GM12891 (cell line): ENCODE data around the gene CDK10.
"Not testable (repeated sequence)": the region's sequence is repeated elsewhere in the genome, so short reads cannot be mapped to it uniquely, and the experiment has no call there.

ENCODE experiments used
- DNase-seq: peaks from one replicate; pipeline ENCODE4 v3.0.0; 2011; ENCODE audit warnings: low spot score; ENCODE audit not compliant: insufficient read length
- FAIRE-seq: peaks from 2 replicates; lab custom pipeline; 2011; peaks lifted over from hg19 to GRCh38; lab: Jason Lieb, UNC
- PAX5 ChIP-seq: IDR thresholded peaks from 2 replicates; pipeline ENCODE4 v1.6.1; 2011; ENCODE audit warnings: low read length, moderate library complexity, mild to moderate bottlenecking; ENCODE audit not compliant: insufficient read depth, severe bottlenecking
- POLR2A ChIP-seq: IDR thresholded peaks from 2 replicates; pipeline ENCODE4 v1.6.1; 2011; ENCODE audit warnings: low read depth, low read length, control low read depth
- POLR2AphosphoS5 ChIP-seq: IDR thresholded peaks from 2 replicates; pipeline ENCODE4 v1.6.1; 2011; ENCODE audit warnings: low read depth, low read length, control low read depth
- POU2F2 ChIP-seq: IDR thresholded peaks from 2 replicates; pipeline ENCODE4 v1.6.1; 2011; ENCODE audit warnings: low read depth, mild to moderate bottlenecking, control low read depth, low read length, moderate library complexity
- SPI1 ChIP-seq: IDR thresholded peaks from 2 replicates; pipeline ENCODE4 v1.6.1; 2011; ENCODE audit warnings: low read depth, low read length, control low read depth
- TAF1 ChIP-seq: IDR thresholded peaks from 2 replicates; pipeline ENCODE4 v1.6.1; 2011; ENCODE audit warnings: low read depth, low read length, control low read depth

The CDK10 gene

GRCh38 chr16:89695875-89696669, 9.6 kb downstream of the CDK10 start:
- DNase-seq (no peak), FAIRE-seq (no peak)
- no peak for TF ChIP-seq PAX5
- TF ChIP-seq TAF1 = no peak
- no peak for TF ChIP-seq SPI1
- peak; percentile 15; the same call in 1 of the 2 replicates for TF ChIP-seq POLR2AphosphoS5
- TF ChIP-seq POLR2A = no peak

DNA sequence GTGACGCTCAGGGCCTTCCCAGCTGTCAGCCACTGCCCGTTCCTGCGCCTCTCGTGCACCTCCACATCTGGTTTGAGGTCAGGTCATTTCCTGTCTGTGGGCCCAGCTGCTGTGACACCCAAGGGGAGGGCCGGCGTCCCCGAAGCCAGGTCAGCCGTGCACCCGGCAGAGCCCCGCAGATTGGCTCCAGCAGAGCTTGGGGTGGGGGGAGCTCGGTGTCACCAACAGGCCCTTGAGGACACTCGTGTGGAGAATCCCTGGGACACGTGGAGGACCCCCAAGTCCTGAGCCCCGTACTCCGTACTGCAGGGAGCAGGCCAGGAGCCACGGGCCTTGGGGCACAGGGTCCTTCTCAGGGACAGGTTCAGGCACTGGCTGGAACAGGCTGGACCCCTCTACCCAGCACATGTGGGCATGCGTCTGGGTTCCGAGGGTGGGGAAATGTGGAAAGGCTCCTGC, 10.2 kb downstream of the CDK10 start:
- TF ChIP-seq POLR2A (no peak), PAX5 (no peak), POU2F2 (no peak), SPI1 (no peak), POLR2AphosphoS5 (no peak), TAF1 (no peak)

GRCh38 chr16:89697161-89697615, 10.7 kb downstream of the CDK10 start:
- no peak for FAIRE-seq
- TF ChIP-seq PAX5 (no peak), POU2F2 (no peak), TAF1 (no peak), POLR2AphosphoS5 (no peak), POLR2A (no peak), SPI1 (no peak)
- no peak for DNase-seq

More for the DNA sequence above, 10.2 kb downstream of the CDK10 start:
- FAIRE-seq = no peak
- DNase-seq = no peak

DNA sequence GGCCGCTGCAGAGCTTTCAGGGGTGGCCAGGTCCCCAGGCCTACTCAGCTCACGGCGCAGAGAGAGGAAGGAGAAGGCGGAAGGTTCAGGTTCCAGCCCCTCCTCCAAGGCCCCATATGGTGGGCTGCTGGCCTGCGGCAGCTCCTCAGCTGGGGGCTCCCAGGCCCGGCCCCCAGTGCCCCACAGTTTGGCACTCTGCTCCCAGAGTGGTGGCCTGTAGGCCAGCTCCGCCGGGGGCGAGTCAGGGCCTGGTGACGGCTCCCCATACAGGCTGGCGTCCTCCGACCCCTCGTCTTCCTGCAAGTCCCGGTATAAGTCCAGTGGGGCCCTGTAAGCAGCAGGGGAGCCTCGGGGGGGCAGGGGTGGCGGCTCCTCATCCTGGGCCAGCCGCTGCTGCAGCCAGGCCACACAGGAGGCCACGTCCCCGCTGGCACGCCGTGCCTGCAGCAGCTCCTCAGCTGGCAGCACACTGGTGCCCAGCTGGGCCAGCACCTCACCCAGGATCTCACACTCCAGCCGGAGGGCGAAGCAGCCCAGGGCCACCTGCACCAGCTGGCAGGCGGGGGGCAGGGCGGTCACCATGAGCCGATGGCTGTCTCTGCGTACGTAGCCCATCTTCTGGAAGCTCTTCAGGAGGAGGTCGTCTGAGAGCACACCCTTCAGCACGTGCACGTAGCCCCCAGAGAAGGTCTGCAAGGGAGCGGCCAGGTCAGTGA, 11.3 kb downstream of the CDK10 start:
- no peak for TF ChIP-seq SPI1
- no peak for TF ChIP-seq POU2F2
- TF ChIP-seq POLR2AphosphoS5 = no peak
- TF ChIP-seq POLR2A = no peak
- no peak for TF ChIP-seq TAF1
- no peak for TF ChIP-seq PAX5
- FAIRE-seq (no peak), DNase-seq (no peak)

DNA sequence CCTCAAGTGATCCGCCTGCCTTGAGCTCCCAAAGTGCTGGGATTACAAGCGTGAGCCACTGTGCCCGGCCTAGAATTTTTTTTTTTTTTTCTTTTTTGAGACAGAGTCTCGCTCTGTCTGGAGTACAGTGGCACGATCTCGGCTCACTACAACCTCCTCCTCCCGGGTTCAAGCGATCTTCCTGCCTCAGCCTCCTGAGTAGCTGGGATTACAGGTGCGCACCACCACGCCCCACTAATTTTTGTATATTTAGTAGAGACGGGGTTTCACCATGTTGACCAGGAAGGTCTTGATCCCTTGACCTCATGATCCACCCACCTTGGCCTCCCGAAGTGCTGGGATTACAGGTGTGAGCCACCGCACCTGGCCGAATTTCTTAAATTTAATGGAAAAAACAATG, 12.2 kb downstream of the CDK10 start:
- not testable (repeated sequence) for FAIRE-seq, DNase-seq

DNA sequence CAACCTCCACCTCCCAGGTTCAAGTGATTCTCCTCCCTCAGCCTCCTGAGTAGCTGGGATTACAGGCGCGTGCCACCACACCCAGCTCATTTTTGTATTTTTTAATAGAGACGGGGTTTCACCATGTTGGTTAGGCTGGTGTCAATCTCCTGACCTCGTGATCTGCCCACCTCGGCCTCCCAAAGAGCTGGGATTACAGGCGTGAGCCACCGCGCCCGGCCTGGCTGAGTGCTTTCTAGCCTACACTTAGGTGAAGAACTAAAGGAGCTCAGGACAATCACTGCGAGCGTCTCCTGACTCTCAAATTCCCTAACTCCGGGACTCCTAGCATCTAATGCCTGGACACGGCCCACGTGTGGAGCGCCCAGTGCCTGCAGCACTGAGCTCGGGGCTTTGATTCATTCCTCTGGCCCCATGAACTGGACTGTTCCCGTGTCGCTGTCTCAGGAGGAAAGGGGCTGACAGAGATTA, 13.2 kb downstream of the CDK10 start:
- DNase-seq, FAIRE-seq: not testable (repeated sequence)

DNA sequence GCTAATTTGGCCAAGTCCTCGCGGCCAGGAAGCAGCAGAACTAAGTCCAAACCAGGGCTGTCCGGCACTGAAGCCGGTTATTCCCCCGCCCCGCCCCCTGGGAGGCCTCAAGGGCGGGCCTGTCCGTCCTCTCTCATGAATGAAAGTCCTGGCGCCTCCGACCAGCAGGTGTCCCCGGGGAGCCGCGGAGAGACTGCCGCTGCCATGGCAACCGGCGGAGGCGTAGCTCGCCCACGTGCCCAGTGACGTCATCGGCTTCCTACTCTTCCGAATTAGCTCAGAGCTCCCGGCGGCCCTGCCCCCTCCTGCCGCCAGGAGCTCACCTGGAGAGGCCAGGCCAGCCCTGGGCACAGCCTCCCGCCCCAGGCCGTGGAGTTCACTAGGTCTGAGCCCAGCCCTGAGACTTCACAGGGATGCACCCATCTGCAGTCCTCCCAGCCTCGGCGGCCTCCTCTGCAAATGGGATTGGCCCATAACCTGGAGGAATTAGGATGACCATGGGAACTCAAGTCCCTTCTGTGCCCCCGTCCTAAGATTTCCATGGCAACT, 13.7 kb downstream of the CDK10 start:
- DNase-seq = peak; percentile 98
- peak; percentile 99 for FAIRE-seq
- TF ChIP-seq PAX5 (no peak), TAF1 (no peak), POU2F2 (peak; percentile 68; the same call in 1 of the 2 replicates)

DNA sequence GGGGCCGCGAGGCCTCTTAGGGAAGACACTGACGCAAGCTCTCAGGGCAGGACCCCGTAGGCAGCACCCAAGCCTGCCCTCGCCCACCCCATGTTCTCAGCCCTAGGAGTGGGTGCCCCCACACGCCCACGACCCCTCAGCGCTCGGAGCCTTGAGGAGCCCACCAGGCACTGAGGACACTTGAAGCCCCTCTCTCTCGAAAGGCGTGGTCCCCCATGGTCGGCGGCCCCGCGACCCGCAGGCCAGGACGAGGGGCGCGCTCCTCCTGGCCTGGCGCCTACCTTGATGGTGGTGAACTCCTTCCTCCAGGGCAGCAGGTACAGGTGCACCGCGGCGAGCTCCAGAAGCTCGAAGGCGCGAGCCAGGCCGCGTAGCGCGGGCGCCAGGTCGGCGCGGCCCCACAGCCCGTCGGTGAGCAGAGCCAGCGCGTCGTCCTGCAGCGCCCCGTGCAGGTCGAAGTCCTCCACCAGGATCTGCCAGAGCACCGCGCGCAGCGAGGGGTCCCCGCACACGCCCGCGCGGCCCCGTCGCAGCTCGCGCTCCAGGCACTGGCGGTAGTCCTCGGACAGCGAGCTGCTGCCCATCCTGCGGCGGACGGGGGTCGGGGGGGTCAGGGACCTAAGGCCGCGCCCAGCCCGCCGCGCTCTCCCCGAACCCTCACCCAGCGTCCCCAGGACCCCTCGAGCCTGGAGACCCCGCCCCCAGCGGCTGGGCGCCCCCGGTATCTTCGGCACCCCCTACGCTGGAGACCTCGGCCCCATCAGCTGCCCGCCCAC, 14.3 kb downstream of the CDK10 start:
- FAIRE-seq (peak; percentile 43), DNase-seq (no peak)
- TF ChIP-seq PAX5 (no peak), POLR2AphosphoS5 (no peak), SPI1 (no peak), TAF1 (no peak), POLR2A (no peak), POU2F2 (no peak)

DNA sequence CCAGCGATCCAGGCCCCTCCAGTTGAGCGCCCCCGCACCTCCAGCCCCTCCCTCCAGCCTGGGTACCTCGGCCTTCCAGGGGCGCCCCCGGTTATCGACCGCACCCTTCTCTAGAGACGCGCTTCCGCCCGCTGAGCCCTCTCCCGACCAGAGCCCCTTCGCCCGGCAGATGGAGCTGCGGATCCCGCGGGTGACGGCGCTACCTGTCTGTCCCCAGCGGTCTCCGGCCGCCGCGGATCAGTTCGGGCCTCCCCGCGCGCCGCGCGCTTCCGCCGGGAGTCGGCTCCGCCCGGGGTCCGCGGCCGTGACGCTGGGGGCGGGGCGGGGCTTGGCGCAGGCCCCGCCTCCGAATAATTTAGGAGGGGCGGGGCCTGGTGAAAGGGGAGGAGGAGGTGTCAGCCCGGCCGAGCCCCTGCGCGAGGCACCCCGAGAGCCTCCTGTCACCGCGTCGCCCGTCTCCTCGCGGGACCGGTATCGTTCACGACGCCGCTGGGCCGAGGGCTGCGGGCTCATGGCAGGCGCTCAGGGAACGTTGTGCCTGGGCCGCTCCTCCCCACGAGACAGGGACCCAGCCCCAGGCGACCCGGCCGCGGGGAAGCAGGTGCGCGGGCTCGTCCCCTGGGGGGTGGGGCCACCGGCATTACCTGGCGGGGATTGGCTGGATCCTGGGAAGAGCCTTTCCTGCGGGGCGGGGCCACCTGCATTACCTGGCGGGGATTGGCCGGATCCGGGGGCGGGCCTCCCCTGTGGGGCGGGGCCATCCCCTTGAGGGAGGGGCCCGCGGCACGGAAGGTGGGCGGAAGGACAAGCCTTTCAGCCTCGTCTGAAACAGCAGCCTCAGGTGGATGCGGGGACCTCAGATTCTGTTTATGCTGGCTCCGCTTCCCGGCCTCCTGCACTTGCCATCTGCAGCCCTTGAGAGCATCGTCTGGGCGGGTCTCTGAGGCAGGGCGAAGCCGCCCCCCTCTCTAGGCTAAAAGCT, 15.2 kb downstream of the CDK10 start, which contains the start of gene SPATA2L:
Gene SPATA2L (minus strand): TSS at position 281 of the 982 bp plus-strand sequence. CDS start 473 bp downstream, outside the sequence.
- peak; percentile 98 for DNase-seq
- FAIRE-seq = peak; percentile 96
- TF ChIP-seq PAX5 (no peak), POLR2AphosphoS5 (no peak), SPI1 (no peak), POU2F2 (no peak), POLR2A (no peak), TAF1 (no peak)
